Measurements from ENCODE around the gene TMIGD1. TPM values are rescaled to one million over a fixed set of nuclear protein-coding genes. Genes with fewer than 3 reads are reported as not detected.
A peak's percentile ranks its signal among the peaks of the same experiment; 100 is the strongest.

TMIGD1 gene
- total RNA-seq, 2 experiments from 2014 or later: not detected

DNA sequence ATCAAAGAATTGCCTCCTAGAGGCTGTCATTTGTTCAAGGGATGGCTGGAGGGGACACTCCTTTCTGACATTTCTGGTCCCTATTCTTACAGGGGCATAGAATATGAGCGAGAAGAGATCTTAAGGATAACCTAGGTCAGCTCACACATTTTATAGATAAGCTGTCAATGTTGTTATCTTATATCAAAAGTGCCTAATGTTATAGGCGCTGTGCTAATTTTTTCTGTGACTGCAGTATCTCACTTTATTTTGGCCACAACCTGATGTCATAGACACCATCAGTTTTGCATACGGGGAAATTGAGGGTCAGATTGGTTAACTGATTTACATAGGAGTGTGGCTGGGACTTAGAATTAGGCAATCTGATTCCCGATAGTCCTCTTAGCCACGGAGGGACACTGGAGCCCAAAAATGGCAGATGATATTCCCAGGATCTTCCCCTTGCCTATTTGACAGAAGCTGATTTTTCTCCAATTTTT, 46.1 kb upstream of the TMIGD1 start:
- ChIA-PET CTCF (interaction anchor here (0.9 to 2.4 kb wide), 7 partner anchors 9 to 255 kb away, joined by 3 to 7 read pairs (median 4); no protein-coding TSS in a partner anchor), POLR2A (interaction anchor here (0.9 to 5.5 kb wide), 5 partner anchors 8 to 40 kb away, joined by 3 to 28 read pairs (median 7); no protein-coding TSS in a partner anchor)
- peak overlapping the region; percentile 76 for H3K27ac Mint-ChIP-seq
- TF ChIP-seq, protein P1, sequence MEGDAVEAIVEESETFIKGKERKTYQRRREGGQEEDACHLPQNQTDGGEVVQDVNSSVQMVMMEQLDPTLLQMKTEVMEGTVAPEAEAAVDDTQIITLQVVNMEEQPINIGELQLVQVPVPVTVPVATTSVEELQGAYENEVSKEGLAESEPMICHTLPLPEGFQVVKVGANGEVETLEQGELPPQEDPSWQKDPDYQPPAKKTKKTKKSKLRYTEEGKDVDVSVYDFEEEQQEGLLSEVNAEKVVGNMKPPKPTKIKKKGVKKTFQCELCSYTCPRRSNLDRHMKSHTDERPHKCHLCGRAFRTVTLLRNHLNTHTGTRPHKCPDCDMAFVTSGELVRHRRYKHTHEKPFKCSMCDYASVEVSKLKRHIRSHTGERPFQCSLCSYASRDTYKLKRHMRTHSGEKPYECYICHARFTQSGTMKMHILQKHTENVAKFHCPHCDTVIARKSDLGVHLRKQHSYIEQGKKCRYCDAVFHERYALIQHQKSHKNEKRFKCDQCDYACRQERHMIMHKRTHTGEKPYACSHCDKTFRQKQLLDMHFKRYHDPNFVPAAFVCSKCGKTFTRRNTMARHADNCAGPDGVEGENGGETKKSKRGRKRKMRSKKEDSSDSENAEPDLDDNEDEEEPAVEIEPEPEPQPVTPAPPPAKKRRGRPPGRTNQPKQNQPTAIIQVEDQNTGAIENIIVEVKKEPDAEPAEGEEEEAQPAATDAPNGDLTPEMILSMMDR (IDR thresholded peaks at IDR 0.05): no peak
- peak; percentile 32 for DNase-seq
- H3K4me3 Mint-ChIP-seq: peak overlapping the region; percentile 73
- no peaks in the 10 kb centered on the region for H3K27me3 Mint-ChIP-seq
- H3K36me3 Mint-ChIP-seq (ENCODE audit: low read depth): peaks cover 7% of the 10 kb centered on the region
- no peak for ATAC-seq
- intact Hi-C loops (cut with micrococcal nuclease): loop anchor here (1.0 kb wide), 1 partner anchor 10 kb away; no protein-coding TSS in a partner anchor
- H3K9me3 Mint-ChIP-seq: no peaks in the 10 kb centered on the region
- H3K4me1 Mint-ChIP-seq (ENCODE audit: low read depth): peaks cover 64% of the 10 kb centered on the region

DNA sequence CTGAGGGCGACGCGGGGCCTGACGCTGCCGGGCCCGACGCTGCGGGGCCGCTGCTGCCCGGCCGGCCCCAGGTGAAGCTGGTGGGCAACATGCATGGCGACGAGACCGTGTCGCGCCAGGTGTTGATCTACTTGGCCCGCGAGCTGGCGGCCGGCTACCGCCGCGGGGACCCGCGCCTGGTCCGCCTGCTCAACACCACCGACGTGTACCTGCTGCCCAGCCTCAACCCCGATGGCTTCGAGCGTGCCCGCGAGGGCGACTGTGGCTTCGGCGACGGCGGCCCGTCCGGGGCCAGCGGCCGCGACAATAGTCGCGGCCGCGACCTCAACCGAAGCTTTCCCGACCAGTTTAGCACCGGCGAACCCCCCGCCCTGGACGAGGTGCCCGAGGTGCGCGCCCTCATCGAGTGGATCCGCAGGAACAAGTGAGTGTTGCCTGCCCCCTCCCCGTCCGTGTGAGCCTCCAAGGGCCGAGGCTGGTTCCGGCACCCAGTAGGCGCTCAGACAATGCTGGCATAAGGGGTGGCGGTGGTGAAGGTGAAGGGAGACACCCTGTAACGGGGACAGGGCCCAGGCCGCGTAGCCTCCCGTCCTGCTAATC, 45.5 kb upstream of the TMIGD1 start:
- H3K4me1 Mint-ChIP-seq (ENCODE audit: low read depth): peaks cover 64% of the 10 kb centered on the region
- H3K9me3 Mint-ChIP-seq: no peaks in the 10 kb centered on the region
- peak; percentile 55 for DNase-seq
- peak overlapping the region; percentile 73 for H3K4me3 Mint-ChIP-seq
- intact Hi-C loops (cut with micrococcal nuclease): loop anchor here (1.0 kb wide), 1 partner anchor 9 kb away; no protein-coding TSS in a partner anchor
- TF ChIP-seq, protein P1 (IDR thresholded peaks at IDR 0.05): no peak
- no peaks in the 10 kb centered on the region for H3K27me3 Mint-ChIP-seq
- ChIA-PET POLR2A (interaction anchor here (0.6 to 5.5 kb wide), 5 partner anchors 8 to 39 kb away, joined by 3 to 28 read pairs (median 7); no protein-coding TSS in a partner anchor), CTCF (interaction anchor here (1.2 to 2.4 kb wide), 3 partner anchors 15 to 254 kb away, joined by 3 to 7 read pairs (median 4); no protein-coding TSS in a partner anchor)
- ATAC-seq: peak; percentile 11
- peak overlapping the region; percentile 76 for H3K27ac Mint-ChIP-seq
- H3K36me3 Mint-ChIP-seq (ENCODE audit: low read depth): peaks cover 5% of the 10 kb centered on the region

DNA sequence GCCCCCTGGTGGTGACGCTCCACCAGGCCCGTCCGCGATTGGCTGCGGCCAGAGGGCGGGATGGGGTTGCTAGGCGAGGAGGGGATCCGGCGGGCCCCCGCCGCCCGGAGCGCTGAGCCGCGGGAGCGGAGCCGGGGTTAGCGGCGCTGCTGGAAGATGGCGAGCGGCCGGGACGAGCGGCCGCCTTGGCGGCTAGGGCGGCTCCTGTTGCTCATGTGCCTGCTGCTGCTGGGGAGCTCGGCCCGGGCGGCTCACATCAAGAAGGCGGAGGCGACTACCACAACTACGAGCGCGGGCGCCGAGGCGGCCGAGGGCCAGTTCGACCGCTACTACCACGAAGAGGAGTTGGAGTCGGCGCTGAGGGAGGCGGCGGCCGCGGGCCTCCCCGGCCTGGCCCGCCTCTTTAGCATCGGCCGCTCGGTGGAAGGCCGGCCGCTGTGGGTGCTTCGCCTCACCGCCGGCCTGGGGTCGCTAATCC, 45.0 kb upstream of the TMIGD1 start, which contains the start of gene CPD:
Gene CPD (plus strand): TSS at position 103 of the 478 bp plus-strand sequence. CDS start 54 bp downstream, at position 157.
- peak within 1 kb of the TSS; percentile 87 for H3K27ac Mint-ChIP-seq
- peak; percentile 93 for ATAC-seq
- no peaks in the 10 kb centered on the region for H3K27me3 Mint-ChIP-seq
- ChIA-PET CTCF (interaction anchor here (1.2 to 1.4 kb wide), 2 partner anchors 16 to 42 kb away, joined by 3 to 4 read pairs; no protein-coding TSS in a partner anchor), POLR2A (interaction anchor here (0.6 to 5.5 kb wide), 7 partner anchors 9 to 51 kb away, joined by 3 to 28 read pairs (median 6); no protein-coding TSS in a partner anchor)
- intact Hi-C loops (cut with micrococcal nuclease): loop anchor here (1.0 kb wide), 1 partner anchor 9 kb away; no protein-coding TSS in a partner anchor
- H3K36me3 Mint-ChIP-seq (ENCODE audit: low read depth): peaks cover 5% of the 10 kb centered on the region
- no peaks in the 10 kb centered on the region for H3K9me3 Mint-ChIP-seq
- TF ChIP-seq, protein P1 (IDR thresholded peaks at IDR 0.05): no peak
- peaks cover 64% of the 10 kb centered on the region for H3K4me1 Mint-ChIP-seq (ENCODE audit: low read depth)
- peak; percentile 97 for DNase-seq
- H3K4me3 Mint-ChIP-seq: peak within 1 kb of the TSS; percentile 73

DNA sequence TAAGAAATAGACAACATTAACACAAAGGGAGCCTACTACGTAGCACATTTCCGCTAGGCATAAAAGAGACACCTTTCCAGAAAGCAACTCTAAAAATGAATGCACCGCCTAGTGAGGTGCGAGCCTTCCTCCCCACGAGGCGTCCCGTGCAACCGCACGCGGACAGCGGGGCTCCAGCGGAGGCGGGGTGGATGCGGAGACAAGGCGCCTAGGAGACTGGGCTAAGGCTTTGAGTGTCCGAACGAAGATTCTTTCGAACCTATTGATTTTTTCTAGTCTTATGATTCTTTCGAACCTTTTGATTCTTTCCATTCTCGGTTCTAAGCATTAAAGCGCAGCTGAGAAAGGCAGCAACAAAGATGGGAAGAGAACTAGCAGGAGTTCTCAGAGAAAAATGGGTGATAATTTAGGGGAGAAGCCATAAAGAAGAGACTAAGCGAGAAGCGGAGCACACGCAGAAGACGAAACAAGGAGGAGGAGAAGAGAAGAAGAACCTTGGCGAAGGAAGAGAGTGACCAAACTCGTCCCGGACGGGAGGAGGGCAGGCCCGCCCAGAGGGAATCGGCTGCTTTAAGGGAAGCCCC, 44.5 kb upstream of the TMIGD1 start:
- ATAC-seq (peak; percentile 22), DNase-seq (peak; percentile 72)
- peak overlapping the region; percentile 87 for H3K27ac Mint-ChIP-seq
- H3K4me1 Mint-ChIP-seq (ENCODE audit: low read depth): peaks cover 63% of the 10 kb centered on the region
- CTCF ChIA-PET: interaction anchor here (0.7 to 2.7 kb wide), 7 partner anchors 12 to 274 kb away, joined by 3 to 7 read pairs (median 4); no protein-coding TSS in a partner anchor
- intact Hi-C loops (cut with micrococcal nuclease): no loop called here
- no peaks in the 10 kb centered on the region for H3K9me3 Mint-ChIP-seq
- H3K27me3 Mint-ChIP-seq: no peaks in the 10 kb centered on the region
- H3K36me3 Mint-ChIP-seq (ENCODE audit: low read depth): peaks cover 5% of the 10 kb centered on the region
- POLR2A ChIA-PET: interaction anchor here (0.7 to 5.5 kb wide), 4 partner anchors 12 to 50 kb away, joined by 4 to 28 read pairs (median 13); no protein-coding TSS in a partner anchor
- peak overlapping the region; percentile 73 for H3K4me3 Mint-ChIP-seq
- TF ChIP-seq, protein P1 (IDR thresholded peaks at IDR 0.05): no peak

All from activated CD8-positive, alpha-beta T cell treated with anti-CD3 and anti-CD28 coated beads for 36 hours (primary cell).